Liver (tissue), 3 donors: ENCODE results near the gene MCM7.

Experiments used
- FOXA1 ChIP-seq: IDR thresholded peaks from 2 replicates; pipeline ENCODE4 v1.6.1; 2016; ENCODE audit warnings: antibody characterized with exemption
- JUND ChIP-seq, 2 donors: IDR thresholded peaks; 2 replicates each; pipeline ENCODE4 v1.6.1; 2016; ENCODE audit warnings: antibody characterized with exemption in 2 of 2
- MAX ChIP-seq: IDR thresholded peaks from 2 replicates; pipeline ENCODE4 v1.6.1; 2016; ENCODE audit warnings: antibody characterized with exemption
- NR2F2 ChIP-seq: IDR thresholded peaks from 2 replicates; pipeline ENCODE4 v1.6.1; 2016; ENCODE audit warnings: antibody characterized with exemption
- RAD21 ChIP-seq, 2 donors: IDR thresholded peaks; 2 replicates each; pipeline ENCODE4 v1.6.1; 2016; ENCODE audit warnings: antibody characterized with exemption in 2 of 2, mild to moderate bottlenecking in 2 of 2
- RXRA ChIP-seq, 2 donors: IDR thresholded peaks; 2 replicates each; pipeline ENCODE4 v1.6.1; 2017 to 2018; ENCODE audit warnings: antibody characterized with exemption in 2 of 2, mild to moderate bottlenecking in 1 of 2
- TF ChIP-seq, protein P1 (sequence below): fragments of 150-350 bp; IDR thresholded peaks from 2 replicates; pipeline ENCODE4 v1.5.1; 2017; ENCODE audit warnings: improper control_type of control experiment, low read depth, low read length; ENCODE audit not compliant: missing input control
- donor health status: healthy.
- donor health status: healthy.

DNA sequence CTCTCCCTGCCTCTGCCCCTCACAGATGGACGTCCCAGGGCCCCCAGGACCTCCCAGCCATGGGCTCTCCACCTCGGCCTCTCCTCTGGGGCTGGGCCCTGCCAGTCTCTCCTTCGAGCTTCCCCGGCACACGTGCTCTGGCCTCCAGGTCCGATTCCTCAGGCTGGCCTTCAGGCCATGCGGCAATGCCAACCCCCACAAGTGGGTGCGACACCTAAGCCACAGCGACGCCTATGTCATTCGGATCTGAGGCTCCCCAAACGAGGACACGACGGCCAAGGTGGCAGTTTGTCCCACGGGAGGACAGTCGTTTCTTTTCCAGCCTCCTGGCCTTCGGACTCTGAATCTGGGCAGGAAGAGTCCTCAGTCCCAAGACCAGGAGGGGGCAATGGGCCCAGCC, 5.4 kb upstream of the MCM7 start:
- TF ChIP-seq, protein P1, sequence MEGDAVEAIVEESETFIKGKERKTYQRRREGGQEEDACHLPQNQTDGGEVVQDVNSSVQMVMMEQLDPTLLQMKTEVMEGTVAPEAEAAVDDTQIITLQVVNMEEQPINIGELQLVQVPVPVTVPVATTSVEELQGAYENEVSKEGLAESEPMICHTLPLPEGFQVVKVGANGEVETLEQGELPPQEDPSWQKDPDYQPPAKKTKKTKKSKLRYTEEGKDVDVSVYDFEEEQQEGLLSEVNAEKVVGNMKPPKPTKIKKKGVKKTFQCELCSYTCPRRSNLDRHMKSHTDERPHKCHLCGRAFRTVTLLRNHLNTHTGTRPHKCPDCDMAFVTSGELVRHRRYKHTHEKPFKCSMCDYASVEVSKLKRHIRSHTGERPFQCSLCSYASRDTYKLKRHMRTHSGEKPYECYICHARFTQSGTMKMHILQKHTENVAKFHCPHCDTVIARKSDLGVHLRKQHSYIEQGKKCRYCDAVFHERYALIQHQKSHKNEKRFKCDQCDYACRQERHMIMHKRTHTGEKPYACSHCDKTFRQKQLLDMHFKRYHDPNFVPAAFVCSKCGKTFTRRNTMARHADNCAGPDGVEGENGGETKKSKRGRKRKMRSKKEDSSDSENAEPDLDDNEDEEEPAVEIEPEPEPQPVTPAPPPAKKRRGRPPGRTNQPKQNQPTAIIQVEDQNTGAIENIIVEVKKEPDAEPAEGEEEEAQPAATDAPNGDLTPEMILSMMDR, result no peak
- TF ChIP-seq RAD21 (IDR thresholded peaks at IDR 0.05) (no peak), MAX (no peak), RXRA (IDR thresholded peaks at IDR 0.05) (no peak), JUND (IDR thresholded peaks at IDR 0.05) (no peak), FOXA1 (no peak), NR2F2 (no peak)
